ENCODE results near the gene CRYBA1. TPM values are rescaled to one million over a fixed set of nuclear protein-coding genes. Genes with fewer than 3 reads are reported as not detected.
"Not testable (repeated sequence)": the region's sequence is repeated elsewhere in the genome, so short reads cannot be mapped to it uniquely, and the experiment has no call there.

CRYBA1 gene
- total RNA-seq, 4 donors from 2014 or later, result not detected

DNA sequence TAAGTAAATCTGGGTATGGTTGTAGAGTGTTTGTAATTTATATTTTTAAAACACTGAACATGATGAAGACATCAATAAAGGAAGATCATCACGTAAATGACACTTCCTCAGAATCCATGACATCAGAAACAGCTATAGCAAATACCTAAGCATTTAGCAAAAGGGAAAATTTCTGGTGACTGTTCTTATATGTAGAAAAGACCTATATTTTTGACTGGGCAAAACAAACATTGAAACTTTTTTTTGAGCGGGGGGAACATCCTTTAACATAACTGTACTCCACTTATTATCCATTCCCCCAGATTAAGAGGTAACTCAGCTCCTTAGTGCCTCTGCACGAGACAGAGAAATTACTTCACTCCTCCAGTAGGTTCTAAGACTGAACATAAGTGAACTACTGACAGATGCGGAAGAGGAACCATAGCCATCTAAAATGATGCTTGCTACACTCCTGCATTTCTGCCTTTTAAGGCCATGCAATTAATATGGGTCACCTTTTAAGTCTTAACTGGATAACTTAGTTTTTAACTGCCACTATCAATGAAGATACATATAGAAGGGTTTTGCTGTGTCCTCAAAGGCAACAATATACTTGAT is 9.4 kb downstream of the CRYBA1 start:
- TF ChIP-seq, protein P1, sequence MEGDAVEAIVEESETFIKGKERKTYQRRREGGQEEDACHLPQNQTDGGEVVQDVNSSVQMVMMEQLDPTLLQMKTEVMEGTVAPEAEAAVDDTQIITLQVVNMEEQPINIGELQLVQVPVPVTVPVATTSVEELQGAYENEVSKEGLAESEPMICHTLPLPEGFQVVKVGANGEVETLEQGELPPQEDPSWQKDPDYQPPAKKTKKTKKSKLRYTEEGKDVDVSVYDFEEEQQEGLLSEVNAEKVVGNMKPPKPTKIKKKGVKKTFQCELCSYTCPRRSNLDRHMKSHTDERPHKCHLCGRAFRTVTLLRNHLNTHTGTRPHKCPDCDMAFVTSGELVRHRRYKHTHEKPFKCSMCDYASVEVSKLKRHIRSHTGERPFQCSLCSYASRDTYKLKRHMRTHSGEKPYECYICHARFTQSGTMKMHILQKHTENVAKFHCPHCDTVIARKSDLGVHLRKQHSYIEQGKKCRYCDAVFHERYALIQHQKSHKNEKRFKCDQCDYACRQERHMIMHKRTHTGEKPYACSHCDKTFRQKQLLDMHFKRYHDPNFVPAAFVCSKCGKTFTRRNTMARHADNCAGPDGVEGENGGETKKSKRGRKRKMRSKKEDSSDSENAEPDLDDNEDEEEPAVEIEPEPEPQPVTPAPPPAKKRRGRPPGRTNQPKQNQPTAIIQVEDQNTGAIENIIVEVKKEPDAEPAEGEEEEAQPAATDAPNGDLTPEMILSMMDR (IDR thresholded peaks at IDR 0.05), result no peak
- TF ChIP-seq POLR2A (IDR thresholded peaks at IDR 0.05) (no peak), EP300 (IDR thresholded peaks at IDR 0.05) (no peak), POLR2AphosphoS5 (IDR thresholded peaks at IDR 0.05) (no peak)
- WGBS, 2 donors (ENCODE audit: low coverage in 1 of 2), result 70 to 72% methylated on average over 4 of the region's 4 CpGs
- Histone ChIP-seq H3K9me3 (no peaks in the 10 kb centered on the region), H3K4me1 (peaks cover 18 to 73% (median 20%) of the 10 kb centered on the region in 3 donors), H3K36me3 (peaks cover 3 to 20% of the 10 kb centered on the region in 2 donors), H3K27me3 (no peaks in the 10 kb centered on the region), H3K27ac (peak overlapping the region in 3 of 4 donors; percentile 15 to 73 (median 65)), H3K4me3 (no peak overlapping the region)
- no peak for ATAC-seq

DNA sequence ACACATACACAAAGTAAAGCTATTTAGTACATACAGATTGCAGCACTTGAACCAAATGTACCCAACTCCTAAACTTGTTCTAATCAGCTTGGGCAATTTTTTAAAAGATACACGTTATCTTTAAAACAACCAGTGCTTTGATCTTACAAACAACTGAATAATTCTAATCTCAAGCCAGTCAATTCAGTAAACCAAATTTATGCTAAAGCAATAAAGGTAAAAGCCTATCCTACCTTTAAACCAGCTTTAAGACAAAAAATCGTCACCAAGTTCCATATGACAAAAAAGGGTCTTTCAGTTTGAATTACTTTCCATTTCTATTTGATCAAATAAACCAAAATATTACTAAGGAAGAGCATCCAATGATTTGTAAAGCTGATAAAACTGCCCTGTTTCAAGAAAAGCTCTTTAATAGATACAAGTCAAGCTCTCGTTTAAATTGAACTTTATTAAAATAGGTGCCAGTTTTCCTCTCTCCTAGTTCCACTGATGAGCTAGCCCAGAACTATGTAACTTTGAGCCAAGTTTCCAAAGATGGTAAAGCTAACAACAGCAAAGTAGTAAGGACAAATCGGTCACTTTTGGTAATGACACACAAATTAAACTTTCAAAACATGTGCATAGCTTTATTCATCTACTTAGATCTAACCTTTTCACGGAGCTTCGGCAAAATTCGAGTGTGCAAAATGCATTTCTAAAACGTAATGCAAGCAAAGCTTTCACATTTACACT is 10.2 kb downstream of the CRYBA1 start:
- TF ChIP-seq, protein P1 (IDR thresholded peaks at IDR 0.05), result peak in 1 of 4 experiments; percentile 7
- TF ChIP-seq POLR2AphosphoS5 (IDR thresholded peaks at IDR 0.05), result peak; percentile 70
- no peak for TF ChIP-seq POLR2A (IDR thresholded peaks at IDR 0.05)
- ATAC-seq, result no peak
- peaks cover 3 to 23% of the 10 kb centered on the region in 2 donors for H3K36me3 ChIP-seq
- H3K4me3 ChIP-seq, result peak overlapping the region; percentile 12 to 32
- 16 to 28% methylated on average over 8 of the region's 8 CpGs for WGBS, 2 donors (ENCODE audit: low coverage in 1 of 2)
- no peaks in the 10 kb centered on the region for H3K27me3 ChIP-seq
- peak overlapping the region; percentile 65 to 83 (median 70) for H3K27ac ChIP-seq
- H3K9me3 ChIP-seq, result no peaks in the 10 kb centered on the region
- peaks cover 18 to 79% (median 20%) of the 10 kb centered on the region in 3 donors for H3K4me1 ChIP-seq

DNA sequence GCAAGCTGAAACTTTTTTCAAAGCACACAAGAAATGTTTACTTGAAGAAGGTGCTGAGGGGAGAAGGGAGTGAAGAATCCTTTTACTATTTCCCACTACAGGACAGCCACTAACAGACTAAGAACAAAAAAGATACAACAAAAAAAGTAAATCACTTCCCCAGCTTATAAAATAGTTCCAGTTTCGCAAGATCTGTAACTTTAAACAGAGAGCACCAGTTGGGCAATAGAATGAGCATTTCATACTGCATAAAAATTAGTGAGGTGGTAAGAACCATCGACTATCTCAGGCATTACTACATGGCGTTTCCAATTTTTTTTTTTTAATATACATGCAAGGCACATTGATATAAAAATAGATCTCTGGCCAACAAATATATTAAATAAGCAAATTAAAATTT is 11.1 kb downstream of the CRYBA1 start:
- Histone ChIP-seq H3K36me3 (peaks cover 3 to 31% of the 10 kb centered on the region in 2 donors), H3K4me3 (peak overlapping the region in 1 of 2 donors; percentile 32), H3K27ac (peak overlapping the region; percentile 65 to 83 (median 70)), H3K9me3 (no peaks in the 10 kb centered on the region), H3K4me1 (peaks cover 18 to 81% (median 20%) of the 10 kb centered on the region in 3 donors), H3K27me3 (no peaks in the 10 kb centered on the region)
- TF ChIP-seq EP300 (IDR thresholded peaks at IDR 0.05) (no peak), POLR2AphosphoS5 (IDR thresholded peaks at IDR 0.05) (peak; percentile 37)
- ATAC-seq, result peak; percentile 55
- whole genome bisulfite sequencing, 2 donors (ENCODE audit: low coverage in 1 of 2), result 41 to 45% methylated on average over 3 of the region's 3 CpGs

DNA sequence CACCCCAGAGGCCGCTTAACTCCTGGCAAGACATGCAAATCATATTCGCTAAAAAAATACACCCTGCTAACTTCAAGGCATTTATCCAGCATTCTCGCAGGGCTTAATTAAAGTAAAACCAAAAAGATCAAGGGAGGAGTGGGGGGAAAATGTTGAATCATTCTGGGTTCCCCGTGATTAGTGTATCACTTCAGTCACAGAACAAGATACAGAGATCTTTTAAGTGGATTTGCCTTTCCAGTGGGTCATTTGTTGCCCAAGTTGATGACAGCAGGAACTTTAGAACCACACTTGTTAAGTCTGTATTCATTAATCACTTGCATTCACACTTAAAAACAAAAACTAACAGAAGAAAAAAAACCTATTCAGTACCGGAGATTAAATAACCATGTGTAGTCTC is 17.3 kb downstream of the CRYBA1 start:
- Histone ChIP-seq H3K4me1 (peaks cover 0 to 48% (median 0%) of the 10 kb centered on the region in 3 donors), H3K36me3 (peaks cover 3 to 75% of the 10 kb centered on the region in 2 donors), H3K27me3 (no peaks in the 10 kb centered on the region), H3K9me3 (no peaks in the 10 kb centered on the region), H3K4me3 (no peak overlapping the region), H3K27ac (no peak overlapping the region)
- ATAC-seq, result no peak
- TF ChIP-seq POLR2AphosphoS5 (IDR thresholded peaks at IDR 0.05) (peak; percentile 18), POLR2A (IDR thresholded peaks at IDR 0.05) (no peak), EP300 (IDR thresholded peaks at IDR 0.05) (no peak)
- TF ChIP-seq, protein P1 (IDR thresholded peaks at IDR 0.05), result no peak
- 70 to 79% methylated on average over 4 to 5 of the region's 5 CpGs for WGBS, 2 donors (ENCODE audit: low coverage in 1 of 2)

DNA sequence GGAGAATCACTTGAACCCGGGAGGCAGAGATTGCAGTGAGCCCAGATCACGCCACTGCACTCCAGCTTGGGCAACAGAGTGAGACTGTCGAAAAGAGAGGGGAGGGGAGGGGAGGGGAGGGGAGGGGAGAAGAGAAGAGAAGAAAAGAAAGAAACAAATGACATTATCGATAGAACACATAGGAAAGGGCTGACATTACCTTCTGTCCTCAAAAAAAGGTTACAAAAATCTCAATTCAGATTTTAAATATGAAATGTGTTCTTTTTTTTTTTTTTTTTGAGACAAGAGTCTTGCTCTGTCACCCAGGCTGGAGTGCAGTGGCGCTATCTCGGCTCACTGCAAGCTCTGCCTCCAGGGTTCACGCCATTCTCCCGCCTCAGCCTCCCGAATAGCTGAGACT is 25.3 kb downstream of the CRYBA1 start:
- 83 to 86% methylated on average over 4 to 9 of the region's 9 CpGs for WGBS, 2 donors (ENCODE audit: low coverage in 1 of 2)
- H3K4me3 ChIP-seq, H3K27ac ChIP-seq, ATAC-seq, H3K9me3 ChIP-seq, H3K27me3 ChIP-seq: not testable (repeated sequence)
- peaks cover 0 to 44% of the 10 kb centered on the region in 2 donors for H3K36me3 ChIP-seq
- H3K4me1 ChIP-seq, result peaks cover 2 to 72% (median 14%) of the 10 kb centered on the region in 3 donors

All from gastroesophageal sphincter (tissue), 4 donors.